ENCODE measurements around the gene OGN.
"Not testable (repeated sequence)": the region's sequence is repeated elsewhere in the genome, so short reads cannot be mapped to it uniquely, and the experiment has no call there.

The OGN gene, protein sequence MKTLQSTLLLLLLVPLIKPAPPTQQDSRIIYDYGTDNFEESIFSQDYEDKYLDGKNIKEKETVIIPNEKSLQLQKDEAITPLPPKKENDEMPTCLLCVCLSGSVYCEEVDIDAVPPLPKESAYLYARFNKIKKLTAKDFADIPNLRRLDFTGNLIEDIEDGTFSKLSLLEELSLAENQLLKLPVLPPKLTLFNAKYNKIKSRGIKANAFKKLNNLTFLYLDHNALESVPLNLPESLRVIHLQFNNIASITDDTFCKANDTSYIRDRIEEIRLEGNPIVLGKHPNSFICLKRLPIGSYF

DNA sequence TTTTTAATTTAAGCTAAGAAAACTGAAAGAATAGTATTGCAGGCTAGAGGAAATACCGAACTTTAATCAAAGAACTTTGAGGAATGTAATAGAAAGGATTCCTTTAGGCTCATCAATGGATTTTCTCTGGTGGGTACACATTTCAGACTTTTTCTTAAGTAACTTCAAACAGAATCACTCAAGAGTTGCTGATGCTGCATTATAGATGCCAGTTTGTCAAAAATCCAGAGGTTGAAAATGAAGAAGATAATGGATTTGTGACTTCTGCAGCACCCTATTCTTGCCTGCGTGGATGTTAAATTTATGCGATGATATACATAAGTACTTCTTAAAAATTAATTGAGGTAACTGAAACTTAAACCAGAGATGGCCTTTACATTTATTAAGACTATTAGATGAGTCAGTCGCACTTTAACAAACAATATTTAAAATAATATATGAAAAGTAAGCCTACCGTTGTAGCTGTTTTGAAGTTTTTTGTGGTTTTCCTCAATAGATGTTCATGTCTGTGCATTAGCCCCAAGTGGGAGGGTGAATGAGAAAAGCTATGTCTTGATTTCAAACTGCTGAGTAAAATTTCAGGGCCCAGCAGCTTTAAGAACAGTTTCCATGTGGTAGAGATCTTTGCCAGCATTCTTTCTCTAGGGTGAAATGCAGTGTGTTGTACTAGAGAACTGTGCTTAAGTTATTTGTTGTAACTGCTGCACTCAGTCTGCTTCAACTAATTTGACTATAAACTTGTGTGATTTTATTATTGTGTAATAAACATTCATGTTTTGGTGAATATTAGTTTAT is at the start of gene OGN:
Gene OGN (minus strand): TSS at position 537 of the 795 bp plus-strand sequence. CDS start 1,171 bp downstream, outside the sequence.
- DNase-seq (ENCODE audit: low read depth), result no peak

GRCh38 chr9:92446536-92446935 is 42.2 kb upstream of the OGN start:
- no peak for DNase-seq (ENCODE audit: low read depth)

DNA sequence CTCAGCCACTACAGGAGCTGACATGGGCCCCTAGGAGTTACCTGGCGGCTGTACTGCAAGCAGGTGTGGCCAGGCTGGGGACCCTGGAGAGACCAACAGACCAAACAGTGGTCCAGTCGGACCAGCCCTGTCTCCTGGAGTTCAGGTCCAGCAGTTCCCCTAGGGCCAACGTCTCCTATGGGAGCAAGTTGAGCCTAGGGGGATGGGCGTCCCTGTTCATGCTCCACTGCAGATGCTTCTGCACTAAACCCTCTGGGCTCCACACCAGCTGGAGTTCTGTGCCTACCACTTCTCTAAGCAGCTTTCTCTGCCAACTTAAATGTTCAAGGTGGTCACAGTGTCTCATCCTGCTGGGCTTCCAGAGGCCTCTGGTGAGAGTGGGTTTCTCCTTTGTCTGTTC is 40.5 kb upstream of the OGN start:
- DNase-seq (ENCODE audit: low read depth), result no peak

DNA sequence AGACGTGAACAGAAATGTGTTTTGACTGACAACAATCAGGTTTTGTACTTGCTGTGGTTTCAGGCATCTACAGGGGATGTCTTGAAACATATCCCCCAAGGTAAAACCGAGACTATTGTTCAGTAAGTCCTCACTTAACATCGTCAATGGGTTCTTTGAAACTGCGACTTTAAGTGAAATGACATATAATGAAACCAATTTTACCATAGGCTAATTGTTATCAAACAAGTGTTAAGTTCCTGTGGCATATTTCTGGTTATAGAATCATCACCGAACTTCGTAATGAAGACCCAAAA is 36.3 kb upstream of the OGN start:
- no peak for DNase-seq (ENCODE audit: low read depth)

GRCh38 chr9:92439921-92440750 is 35.8 kb upstream of the OGN start:
- no peak for DNase-seq (ENCODE audit: low read depth)

GRCh38 chr9:92438900-92439526 is 34.6 kb upstream of the OGN start:
- no peak for DNase-seq (ENCODE audit: low read depth)

DNA sequence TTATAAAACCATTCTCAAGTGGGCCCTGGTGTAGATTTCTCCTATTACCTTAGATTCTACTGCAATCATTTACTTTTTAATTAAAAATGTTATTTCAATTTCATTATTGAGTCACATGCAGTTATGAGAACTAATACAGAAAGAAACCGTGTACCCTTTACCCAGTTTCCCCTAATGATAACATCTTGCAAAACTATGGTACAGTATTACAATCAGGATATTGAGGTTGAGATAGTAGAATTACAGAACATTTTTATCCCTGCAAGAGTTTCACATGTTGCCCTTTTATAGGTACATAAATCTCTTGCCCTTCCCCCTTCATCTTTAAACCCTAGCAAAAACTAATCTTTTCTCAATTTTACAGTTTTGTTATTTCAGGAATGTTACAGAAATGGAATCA is 30.9 kb upstream of the OGN start:
- no peak for DNase-seq (ENCODE audit: low read depth)

DNA sequence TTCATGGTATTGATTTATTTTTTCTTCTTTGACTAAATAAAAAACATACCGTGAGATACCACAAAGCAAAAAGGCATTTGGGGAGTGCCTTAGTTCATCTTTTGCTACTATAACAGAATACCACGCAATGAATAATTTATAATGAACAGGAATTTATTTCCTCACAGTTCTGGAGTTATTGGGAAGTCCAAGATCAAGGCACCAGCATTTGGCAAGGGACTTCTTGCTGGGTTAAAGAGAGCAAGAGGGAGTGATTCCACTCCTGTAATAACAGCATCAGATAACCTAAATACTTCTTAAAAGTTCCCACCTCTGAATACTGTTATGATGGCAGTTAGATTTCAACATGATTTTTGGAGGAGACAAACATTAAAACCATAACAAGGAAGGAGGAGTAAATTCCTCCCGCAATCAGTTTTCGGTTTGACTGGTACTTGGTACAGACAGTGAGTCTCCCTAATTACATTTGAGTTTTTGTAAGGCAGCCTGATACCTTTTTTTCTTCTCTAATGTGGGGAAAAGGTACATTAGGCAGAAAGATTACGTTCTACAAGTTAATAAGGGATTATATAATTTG is 28.7 kb upstream of the OGN start:
- no peak for DNase-seq (ENCODE audit: low read depth)

GRCh38 chr9:92432350-92432749 is 28.0 kb upstream of the OGN start:
- DNase-seq (ENCODE audit: low read depth), result no peak

DNA sequence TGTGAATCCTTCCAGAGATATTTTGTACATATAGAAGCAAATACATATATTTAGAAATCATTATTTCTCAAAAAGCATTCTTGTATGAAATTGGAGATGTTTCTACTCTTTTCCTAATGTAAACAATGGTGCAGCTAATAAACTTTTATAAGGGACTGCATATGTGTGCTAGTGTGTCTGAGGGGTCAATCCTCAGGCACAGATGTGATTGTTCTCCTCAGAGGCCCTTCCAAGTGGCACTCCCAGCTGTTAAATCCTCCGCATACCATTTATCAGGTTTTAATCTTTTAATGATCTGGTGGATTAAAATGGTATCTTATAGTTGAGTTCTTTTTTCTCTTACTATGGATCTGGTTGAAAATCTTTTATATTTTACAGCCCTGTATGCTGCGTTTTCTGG is 25.5 kb upstream of the OGN start:
- DNase-seq (ENCODE audit: low read depth), result no peak

- DNase-seq (ENCODE audit: low read depth), result no peak
These were observed 22.2 kb upstream of the OGN start for GRCh38 chr9:92426501-92427145.

DNA sequence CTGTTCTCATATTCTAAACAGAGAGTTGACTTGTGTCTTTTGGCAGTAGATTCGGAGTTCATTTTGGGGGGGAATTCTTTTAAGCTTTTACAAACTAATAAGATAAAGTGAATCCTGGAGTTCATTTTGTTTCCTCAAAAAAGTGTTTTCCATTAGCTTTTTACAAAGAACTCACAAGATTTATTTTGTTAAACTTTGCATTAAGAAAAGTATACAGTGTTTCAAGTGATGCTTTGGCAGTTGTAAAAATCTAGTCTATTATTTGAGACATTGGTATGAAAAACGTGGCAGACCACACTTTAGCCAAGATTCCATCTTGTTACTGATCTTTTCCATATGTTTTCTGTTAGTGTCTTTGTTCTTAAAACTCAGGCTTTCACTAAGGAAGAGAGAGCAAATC is 21.1 kb upstream of the OGN start:
- no peak for DNase-seq (ENCODE audit: low read depth)

DNA sequence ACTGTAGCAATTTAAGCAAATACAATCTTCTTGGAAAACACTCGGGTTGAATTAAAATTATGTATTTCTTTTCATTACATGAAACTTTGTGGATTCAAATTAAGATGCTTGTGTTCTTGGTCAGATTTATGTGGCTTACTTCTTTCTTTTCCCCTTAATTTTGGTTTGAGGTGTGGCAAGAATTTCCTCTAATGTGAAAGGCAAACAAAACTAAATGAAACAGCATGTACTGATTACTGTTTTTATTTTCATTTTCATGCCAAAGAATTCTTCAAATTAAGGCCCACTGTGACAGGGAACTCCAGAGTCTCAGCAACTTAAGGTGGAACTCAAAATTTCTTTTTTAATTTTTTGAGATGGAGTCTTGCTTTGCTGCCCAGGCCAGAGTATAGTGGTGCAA is 20.0 kb upstream of the OGN start, which contains the start of gene OMD:
Gene OMD (minus strand): TSS at position 132 of the 400 bp plus-strand sequence. CDS start 6,913 bp downstream, outside the sequence.
- DNase-seq (ENCODE audit: low read depth), result no peak

DNA sequence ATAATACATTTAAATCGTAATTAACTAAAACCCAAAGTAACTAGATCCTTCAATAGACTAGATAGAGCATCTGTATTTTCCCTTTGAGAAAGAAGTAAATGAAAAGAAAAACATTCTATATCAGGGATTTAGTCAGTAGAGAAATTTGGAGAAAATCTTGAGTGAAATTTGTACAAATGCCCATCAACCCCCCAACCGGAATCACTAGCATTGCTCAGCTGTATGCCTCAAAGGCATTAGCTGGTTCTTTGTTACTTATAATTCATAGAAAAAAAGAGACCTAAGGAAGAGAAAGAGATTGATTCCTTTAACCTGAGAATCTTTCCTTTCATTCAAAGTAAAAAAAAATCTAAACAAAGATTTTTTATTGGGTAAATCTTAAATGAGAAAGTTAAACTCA is 19.2 kb upstream of the OGN start:
- no peak for DNase-seq (ENCODE audit: low read depth)

DNA sequence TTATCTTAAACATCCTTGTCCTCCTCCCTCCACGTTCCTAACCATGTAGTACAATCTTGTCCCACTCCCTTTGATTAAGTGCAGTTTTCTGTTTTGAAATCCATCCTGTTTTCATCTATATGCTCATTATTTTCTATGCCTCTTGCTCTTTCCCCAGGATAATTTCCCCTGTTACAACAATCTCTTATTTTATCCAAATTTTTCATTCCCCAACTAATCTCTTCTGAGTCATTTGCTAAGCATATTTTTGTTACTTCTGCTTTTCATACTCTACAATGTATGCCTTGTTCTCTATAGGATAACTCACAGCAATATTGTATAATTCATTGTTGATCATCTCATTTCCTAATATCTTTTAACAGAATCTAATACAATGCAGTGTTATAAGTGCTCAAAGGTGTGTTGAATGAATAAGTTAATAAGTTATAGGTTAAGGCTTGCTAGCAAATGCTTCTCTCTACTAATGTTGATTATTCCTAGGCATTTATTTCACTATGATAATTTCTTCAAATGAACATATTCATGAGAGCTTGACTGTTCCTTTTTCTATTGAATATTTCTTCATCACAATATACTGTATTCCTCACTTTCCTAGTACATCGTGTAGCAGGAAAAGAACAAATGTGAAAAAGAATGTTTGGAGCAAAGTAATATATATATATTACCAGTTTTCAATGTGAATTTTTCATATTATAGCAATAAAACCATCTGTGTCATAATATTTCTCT is 18.4 kb upstream of the OGN start:
- DNase-seq (ENCODE audit: low read depth), result no peak

DNA sequence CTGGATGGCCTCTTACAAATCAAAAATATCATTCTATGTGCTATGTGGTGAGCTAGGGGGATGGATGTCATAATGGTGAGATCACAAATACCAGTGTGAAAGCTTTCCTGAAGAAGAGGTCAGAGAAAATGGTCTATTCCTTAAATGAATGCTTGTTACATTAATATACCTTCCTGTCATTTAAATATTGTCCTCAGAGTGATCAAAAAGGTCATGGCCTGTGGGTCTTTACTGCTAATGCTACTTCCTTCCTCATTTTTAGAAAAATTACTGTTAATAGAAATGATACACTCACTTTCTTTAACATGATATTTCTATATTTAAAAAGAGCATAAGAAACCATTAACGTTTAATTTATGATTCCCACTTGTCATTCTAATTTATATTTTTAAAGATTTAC is 10.2 kb upstream of the OGN start:
- no peak for DNase-seq (ENCODE audit: low read depth)

DNA sequence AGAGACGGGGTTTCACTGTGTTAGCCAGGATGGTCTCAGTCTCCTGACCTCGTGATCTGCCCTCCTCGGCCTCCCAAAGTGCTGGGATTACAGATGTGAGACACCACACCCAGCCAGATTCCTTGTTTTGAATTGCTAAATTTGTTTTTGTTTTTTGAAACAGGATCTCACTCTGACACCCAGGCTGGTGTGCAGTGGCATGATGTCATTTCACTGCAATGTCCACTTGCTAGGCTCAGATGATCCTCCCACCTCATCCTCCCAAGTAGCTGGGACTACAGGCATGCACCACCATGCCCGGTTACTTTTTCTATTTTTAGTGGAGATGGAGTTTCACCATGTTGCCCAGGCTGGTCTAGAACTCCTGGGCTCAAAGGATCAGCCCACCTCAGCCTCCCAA is 6.8 kb upstream of the OGN start:
- not testable (repeated sequence) for DNase-seq (ENCODE audit: low read depth)

GRCh38 chr9:92408747-92409478 is 4.5 kb upstream of the OGN start:
- DNase-seq (ENCODE audit: low read depth), result no peak

DNA sequence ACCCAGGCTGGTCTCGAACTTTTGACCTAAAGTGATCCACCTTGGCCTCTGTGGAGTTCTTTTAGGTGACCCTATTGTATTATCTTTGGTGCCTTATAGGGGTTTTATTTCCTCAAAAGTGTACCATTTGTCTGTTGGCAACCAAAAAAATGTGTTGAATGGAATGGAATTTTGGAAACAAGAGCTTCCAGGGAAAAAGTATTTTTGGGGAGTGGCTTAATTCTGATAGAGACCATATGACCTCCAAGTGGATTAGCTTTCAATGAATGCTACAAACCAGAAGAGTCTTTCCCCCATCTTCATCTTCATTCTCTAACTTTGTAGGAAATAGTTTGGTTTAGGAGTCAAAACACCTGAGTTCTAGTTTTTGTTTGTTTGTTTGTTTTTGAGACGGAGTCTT is 3.4 kb upstream of the OGN start:
- DNase-seq (ENCODE audit: low read depth), result no peak

DNA sequence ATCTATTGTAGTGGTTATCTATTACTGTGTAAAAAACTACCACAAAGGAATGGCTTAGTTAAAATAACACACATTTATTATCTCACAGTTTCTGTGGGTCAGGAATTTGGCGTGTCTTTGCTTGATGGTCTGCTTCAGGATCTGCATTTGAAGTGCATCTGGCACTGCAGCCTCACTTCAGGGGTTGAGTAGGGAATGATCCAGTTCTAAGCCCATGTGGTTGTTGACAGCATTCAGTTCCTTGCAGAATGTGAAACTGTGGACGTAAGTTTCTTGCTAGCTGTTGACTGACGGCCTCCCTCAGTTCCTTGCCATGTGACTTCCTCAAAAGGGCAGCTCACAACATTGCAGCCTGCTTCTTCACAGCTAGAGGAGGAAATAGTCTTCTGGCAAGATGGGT is 2.1 kb upstream of the OGN start:
- peak; percentile 11 for DNase-seq (ENCODE audit: low read depth)
